ENCODE measurements around the gene DNAH17.

DNAH17 gene

GRCh38 chr17:78572239-78573205 is 4.7 kb downstream of the DNAH17 start:
- no peak for DNase-seq (ENCODE audit: low read depth)

GRCh38 chr17:78571329-78571728 is 5.9 kb downstream of the DNAH17 start:
- DNase-seq (ENCODE audit: low read depth), result no peak

GRCh38 chr17:78568494-78569115 is 8.6 kb downstream of the DNAH17 start:
- no peak for DNase-seq (ENCODE audit: low read depth)

GRCh38 chr17:78567991-78568390 is 9.2 kb downstream of the DNAH17 start:
- no peak for DNase-seq (ENCODE audit: low read depth)

- DNase-seq (ENCODE audit: low read depth), result no peak
These were observed 10.2 kb downstream of the DNAH17 start for GRCh38 chr17:78566947-78567346.

- no peak for DNase-seq (ENCODE audit: low read depth)
These were observed 13.7 kb downstream of the DNAH17 start for GRCh38 chr17:78563189-78564145.

- no peak for DNase-seq (ENCODE audit: low read depth)
These were observed 14.5 kb downstream of the DNAH17 start for GRCh38 chr17:78562734-78563133.

- no peak for DNase-seq (ENCODE audit: low read depth)
These were observed 16.0 kb downstream of the DNAH17 start for GRCh38 chr17:78561166-78561565.

- no peak for DNase-seq (ENCODE audit: low read depth)
These were observed 16.5 kb downstream of the DNAH17 start for GRCh38 chr17:78560731-78561130.

GRCh38 chr17:78559749-78560368 is 17.3 kb downstream of the DNAH17 start:
- DNase-seq (ENCODE audit: low read depth), result no peak

- DNase-seq (ENCODE audit: low read depth), result no peak
These were observed 18.2 kb downstream of the DNAH17 start for GRCh38 chr17:78558989-78559388.

GRCh38 chr17:78558181-78558850 is 18.9 kb downstream of the DNAH17 start:
- DNase-seq (ENCODE audit: low read depth), result no peak

GRCh38 chr17:78557598-78558039 is 19.6 kb downstream of the DNAH17 start:
- no peak for DNase-seq (ENCODE audit: low read depth)

GRCh38 chr17:78556812-78557211 is 20.4 kb downstream of the DNAH17 start:
- no peak for DNase-seq (ENCODE audit: low read depth)

- no peak for DNase-seq (ENCODE audit: low read depth)
These were observed 21.3 kb downstream of the DNAH17 start for GRCh38 chr17:78555746-78556401.

- DNase-seq (ENCODE audit: low read depth), result no peak
These were observed 26.7 kb downstream of the DNAH17 start for GRCh38 chr17:78550464-78550863.

- no peak for DNase-seq (ENCODE audit: low read depth)
These were observed 28.5 kb downstream of the DNAH17 start for GRCh38 chr17:78548725-78549124.

GRCh38 chr17:78547035-78547434 is 30.2 kb downstream of the DNAH17 start:
- DNase-seq (ENCODE audit: low read depth), result no peak

- DNase-seq (ENCODE audit: low read depth), result no peak
These were observed 30.7 kb downstream of the DNAH17 start for GRCh38 chr17:78546476-78546875.

Measured in activated T-helper 9 cell treated with anti-CD3 and anti-CD28 coated beads, Interleukin-2, amount 50 U/mL, for 16 hours (primary cell).